GM10248 (cell line): ENCODE measurements around the gene SNX9.

Experiments used
- CTCF ChIA-PET: fragments of 300-600 bp; sonication (Branson Sonifier 250); formaldehyde crosslinking; extraction: SDS; loops from one replicate; lab custom pipeline; 2021; ENCODE audit warnings: antibody characterized with exemption; lab: Yijun Ruan, JAX
- POLR2A ChIA-PET: fragments of 350-650 bp; sonication (Branson Sonifier 250); formaldehyde crosslinking; extraction: SDS; loops from one replicate; lab custom pipeline; 2020; ENCODE audit warnings: antibody characterized with exemption; lab: Yijun Ruan, JAX
- DNase-seq: peaks from one replicate; pipeline ENCODE4 v3.0.0; 2012; ENCODE audit errors: extremely low spot score
- CTCF ChIP-seq: IDR thresholded peaks from 2 replicates; pipeline ENCODE4 v1.5.1; 2012; ENCODE audit warnings: mild to moderate bottlenecking, low read depth; ENCODE audit errors: extremely low read depth, missing control alignments, control extremely low read depth

Gene SNX9

GRCh38 chr6:157869673-157870302 is 46.7 kb downstream of the SNX9 start:
- ChIA-PET CTCF (no interaction called here), POLR2A (no interaction called here)
- TF ChIP-seq CTCF = no peak

GRCh38 chr6:157873735-157874344 is 50.8 kb downstream of the SNX9 start:
- DNase-seq = peak; percentile 77
- peak; percentile 83 for TF ChIP-seq CTCF
- POLR2A ChIA-PET = no interaction called here
- CTCF ChIA-PET = interaction anchor here (0.9 to 6.8 kb wide), 45 partner anchors 12 to 571 kb away, joined by 3 to 115 read pairs (median 4); no protein-coding TSS in a partner anchor

More at GRCh38 chr6:157869673-157870302, 46.7 kb downstream of the SNX9 start:
- no peak for DNase-seq

GRCh38 chr6:157877149-157877548 is 54.1 kb downstream of the SNX9 start:
- ChIA-PET CTCF (interaction anchor here (1.6 to 6.8 kb wide), 4 partner anchors 9 to 117 kb away, joined by 4 to 115 read pairs (median 12); no protein-coding TSS in a partner anchor), POLR2A (no interaction called here)
- no peak for TF ChIP-seq CTCF

GRCh38 chr6:157877573-157878438 is 54.8 kb downstream of the SNX9 start:
- ChIA-PET CTCF (interaction anchor here (1.1 to 3.6 kb wide), 4 partner anchors 8 to 120 kb away, joined by 4 to 19 read pairs (median 6); no protein-coding TSS in a partner anchor), POLR2A (no interaction called here)
- no peak for TF ChIP-seq CTCF
- no peak for DNase-seq

More at GRCh38 chr6:157877149-157877548, 54.1 kb downstream of the SNX9 start:
- no peak for DNase-seq

- ChIA-PET CTCF (interaction anchor here (0.8 to 3.6 kb wide), 5 partner anchors 12 to 123 kb away, joined by 3 to 19 read pairs (median 6); no protein-coding TSS in a partner anchor), POLR2A (interaction anchor here (0.5 kb wide), 1 partner anchor 691 kb away, joined by 3 read pairs; no protein-coding TSS in a partner anchor)
- DNase-seq = peak; percentile 35
- no peak for TF ChIP-seq CTCF
These were observed 56.2 kb downstream of the SNX9 start for GRCh38 chr6:157879034-157879872.

- no peak for TF ChIP-seq CTCF
- POLR2A ChIA-PET = interaction anchor here (0.5 kb wide), 1 partner anchor 690 kb away, joined by 3 read pairs; no protein-coding TSS in a partner anchor
- CTCF ChIA-PET = interaction anchor here (0.8 to 3.6 kb wide), 4 partner anchors 12 to 124 kb away, joined by 3 to 19 read pairs (median 6); no protein-coding TSS in a partner anchor
- DNase-seq = no peak
These were observed 56.8 kb downstream of the SNX9 start for GRCh38 chr6:157879873-157880254.
